GM23338 (cell line): ENCODE results near the gene UNC45B. TPM values are rescaled to one million over a fixed set of nuclear protein-coding genes. Genes with fewer than 3 reads are reported as not detected.
A peak's percentile ranks its signal among the peaks of the same experiment; 100 is the strongest.
"Not testable (repeated sequence)": the region's sequence is repeated elsewhere in the genome, so short reads cannot be mapped to it uniquely, and the experiment has no call there.

Experiments used
- ATAC-seq: fragments of 200-7000 bp; cut with Tn5 transposase; 3 replicates; pipeline ENCODE4 v1.9.1; 2020
- DNase-seq: peaks from one replicate; pipeline ENCODE4 v3.0.0-alpha.2; 2015; ENCODE audit warnings: low spot score
- H2AFZ ChIP-seq: fragments of 200-600 bp; sonication (generic); 2 replicates; pipeline ENCODE4 v1.8.0; 2016; ENCODE audit warnings: antibody characterized with exemption, mild to moderate bottlenecking, moderate library complexity
- H3F3A ChIP-seq: fragments of 200-600 bp; sonication (generic); replicated peaks from 2 replicates; pipeline ENCODE4 v1.8.0; 2017; ENCODE audit warnings: antibody characterized with exemption, mixed run types, low read depth
- H3K27ac ChIP-seq: fragments of 200-600 bp; sonication (generic); 2 replicates; pipeline ENCODE4 v1.6.1; 2016; ENCODE audit warnings: low read depth
- H3K27me3 ChIP-seq: fragments of 200-600 bp; sonication (generic); 2 replicates; pipeline ENCODE4 v1.8.0; 2016; ENCODE audit warnings: mild to moderate bottlenecking, mixed run types, moderate library complexity; ENCODE audit not compliant: insufficient read depth
- H3K36me3 ChIP-seq: fragments of 200-600 bp; sonication (generic); 2 replicates; pipeline ENCODE4 v1.8.0; 2016; ENCODE audit warnings: mild to moderate bottlenecking; ENCODE audit not compliant: insufficient read depth
- H3K4me1 ChIP-seq: fragments of 200-600 bp; sonication (generic); 2 replicates; pipeline ENCODE4 v1.8.0; 2016; ENCODE audit warnings: mild to moderate bottlenecking, moderate library complexity; ENCODE audit not compliant: insufficient read depth
- H3K4me2 ChIP-seq: fragments of 200-600 bp; sonication (generic); 2 replicates; pipeline ENCODE4 v1.7.1; 2017; ENCODE audit warnings: mixed run types
- H3K4me3 ChIP-seq: fragments of 200-600 bp; sonication (generic); 2 replicates; pipeline ENCODE4 v1.6.1; 2016; ENCODE audit warnings: mixed run types
- H3K79me2 ChIP-seq: fragments of 200-600 bp; sonication (generic); replicated peaks from 2 replicates; pipeline ENCODE4 v1.8.0; 2017; ENCODE audit warnings: mild to moderate bottlenecking; ENCODE audit not compliant: insufficient read depth
- H3K9me2 ChIP-seq: fragments of 200-600 bp; sonication (generic); 2 replicates; pipeline ENCODE4 v1.8.0; 2017; ENCODE audit not compliant: insufficient read depth
- H4K20me1 ChIP-seq: fragments of 200-600 bp; sonication (generic); replicated peaks from 2 replicates; pipeline ENCODE4 v1.8.0; 2017; ENCODE audit warnings: mild to moderate bottlenecking; ENCODE audit not compliant: insufficient read depth
- H3K27ac Mint-ChIP-seq: 2 replicates; pipeline ENCODE4 v1.8.0; 2020; ENCODE audit warnings: inconsistent platforms, mild to moderate bottlenecking, moderate library complexity, mixed read lengths
- H3K27me3 Mint-ChIP-seq: 3 replicates; pipeline ENCODE4 v1.8.0; 2022; ENCODE audit warnings: low read depth, mild to moderate bottlenecking, moderate library complexity, mixed read lengths, inconsistent platforms; ENCODE audit not compliant: insufficient read depth, poor library complexity
- H3K36me3 Mint-ChIP-seq: 3 replicates; pipeline ENCODE4 v1.8.0; 2021; ENCODE audit warnings: low read depth, mild to moderate bottlenecking, inconsistent platforms, moderate library complexity, mixed read lengths
- H3K4me1 Mint-ChIP-seq: 3 replicates; pipeline ENCODE4 v1.8.0; 2020; ENCODE audit warnings: mild to moderate bottlenecking, inconsistent platforms, mixed read lengths
- H3K4me3 Mint-ChIP-seq: 3 replicates; pipeline ENCODE4 v1.8.0; 2021; ENCODE audit warnings: moderate library complexity, mild to moderate bottlenecking, inconsistent platforms, mixed read lengths
- H3K9me3 Mint-ChIP-seq: 3 replicates; pipeline ENCODE4 v1.8.0; 2020; ENCODE audit warnings: moderate library complexity, mild to moderate bottlenecking, inconsistent platforms, mixed read lengths
- EZH2 ChIP-seq: fragments of 200-600 bp; sonication (generic); IDR thresholded peaks from one replicate; pipeline ENCODE4 v1.8.0; 2017; ENCODE audit warnings: antibody characterized with exemption, mild to moderate bottlenecking, low read depth; ENCODE audit not compliant: unreplicated experiment
- POLR2AphosphoS5 ChIP-seq: IDR thresholded peaks from 2 replicates; pipeline ENCODE4 v1.6.1; 2016; ENCODE audit warnings: antibody characterized with exemption, low read depth
- ZNF462 ChIP-seq: fragments of 250-450 bp; sonication (Bioruptor Pico); IDR thresholded peaks from 2 replicates; pipeline ENCODE4 v1.5.0; 2020; ENCODE audit warnings: mild to moderate bottlenecking, moderate library complexity
- polyA plus RNA-seq: library from polyadenylated mRNA; unstranded; fragments of >200 nt; fragmentation: Nextera tagmentation; extraction: Ambion mirVana; gene quantifications from 2 replicates; pipeline ENCODE4 v1.2.1, GENCODE V29; 2016
- total RNA-seq: library from RNA; depleted of rRNA; stranded (reverse); fragments of >200 nt; shearing (Covaris generic); gene quantifications from 2 replicates; pipeline ENCODE4 v1.2.3, GENCODE V29; 2014

UNC45B gene
- total and polyA plus RNA-seq, 2 experiments from 2014 or later: 0.03 TPM; not detected in 1

DNA sequence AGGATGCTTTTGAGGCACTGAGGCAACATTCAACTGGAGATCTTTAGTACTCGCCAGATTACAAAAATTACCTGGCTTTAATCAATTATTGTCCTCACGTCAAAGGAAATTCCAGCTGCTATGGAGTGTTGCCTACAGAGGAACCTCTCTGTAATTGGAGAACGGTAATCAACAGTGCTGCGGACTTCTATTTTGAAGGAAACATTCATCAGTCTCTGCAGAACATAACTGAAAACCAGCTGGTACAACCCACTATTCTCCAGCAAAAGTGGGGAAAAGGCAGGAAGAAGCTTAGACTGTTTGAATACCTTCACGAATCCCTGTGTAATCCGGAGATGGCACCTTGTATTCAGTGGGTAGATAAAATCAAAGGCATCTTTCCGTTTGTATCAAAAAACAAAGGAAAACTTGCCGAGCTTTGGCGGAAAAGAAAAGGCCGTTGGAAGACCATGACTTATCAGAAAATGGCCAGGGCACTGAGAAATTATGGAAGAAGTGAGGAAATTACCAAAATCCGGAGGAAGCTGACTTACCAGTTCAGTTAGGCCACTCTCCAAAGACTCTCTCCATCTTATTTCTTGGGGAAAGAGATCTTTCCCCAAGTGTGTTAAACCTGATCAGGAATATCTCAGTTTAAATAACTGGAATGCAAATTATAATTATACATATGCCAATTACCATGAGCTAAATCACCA lies 43.5 kb downstream of the UNC45B start:
- H3K4me2 ChIP-seq: no peak overlapping the region
- peak overlapping the region; percentile 69 for H2AFZ ChIP-seq
- H3K36me3 Mint-ChIP-seq: peaks cover 9% of the 10 kb centered on the region; the same call in 2 of the 3 replicates
- no peak overlapping the region for H3K27ac Mint-ChIP-seq
- no peaks in the 10 kb centered on the region for H3K27me3 ChIP-seq
- no peaks in the 10 kb centered on the region for H3K79me2 ChIP-seq
- ATAC-seq: no peak
- no peaks in the 10 kb centered on the region for H3F3A ChIP-seq
- no peak overlapping the region for H3K4me3 Mint-ChIP-seq
- H4K20me1 ChIP-seq: no peaks in the 10 kb centered on the region
- peaks cover 5% of the 10 kb centered on the region; the same call in 1 of the 2 replicates for H3K9me2 ChIP-seq
- no peak overlapping the region for H3K4me3 ChIP-seq
- no peak for TF ChIP-seq POLR2AphosphoS5
- no peak for TF ChIP-seq ZNF462 (CRISPR knock-in tag)
- peaks cover 16% of the 10 kb centered on the region for H3K9me3 Mint-ChIP-seq
- H3K4me1 ChIP-seq: no peaks in the 10 kb centered on the region; the same call in 1 of the 2 replicates
- no peak overlapping the region for H3K27ac ChIP-seq
- H3K4me1 Mint-ChIP-seq: no peaks in the 10 kb centered on the region
- no peaks in the 10 kb centered on the region for H3K27me3 Mint-ChIP-seq
- no peak for DNase-seq
- H3K36me3 ChIP-seq: no peaks in the 10 kb centered on the region

DNA sequence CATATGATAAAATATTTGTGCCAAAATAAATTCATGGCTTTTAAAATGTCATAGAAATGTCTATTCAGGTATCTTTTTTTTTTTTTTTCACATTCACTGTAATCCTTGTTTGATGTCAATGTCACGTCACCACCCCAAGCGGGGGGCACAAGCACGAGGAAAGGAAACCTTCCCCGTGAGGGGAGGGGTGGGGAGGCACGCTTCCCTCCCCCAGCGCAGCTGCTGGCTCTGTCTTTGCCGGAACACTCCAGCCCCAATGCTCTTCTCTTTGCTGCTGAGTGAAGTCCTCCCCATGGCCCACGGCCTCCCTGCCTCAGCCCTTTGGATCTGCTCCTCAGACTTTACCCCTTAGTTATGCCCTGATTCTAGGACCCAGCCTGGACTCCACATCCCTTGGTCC lies 45.1 kb downstream of the UNC45B start:
- no peaks in the 10 kb centered on the region for H3F3A ChIP-seq
- Mint-ChIP-seq H3K27ac (no peak overlapping the region), H3K9me3 (peaks cover 31% of the 10 kb centered on the region), H3K36me3 (peaks cover 15% of the 10 kb centered on the region; the same call in 2 of the 3 replicates), H3K4me3 (no peak overlapping the region), H3K4me1 (no peaks in the 10 kb centered on the region), H3K27me3 (peaks cover 2% of the 10 kb centered on the region)
- no peaks in the 10 kb centered on the region for H3K27me3 ChIP-seq
- no peaks in the 10 kb centered on the region; the same call in 1 of the 2 replicates for H3K4me1 ChIP-seq
- H3K4me2 ChIP-seq: no peak overlapping the region
- ATAC-seq: no peak
- no peaks in the 10 kb centered on the region for H4K20me1 ChIP-seq
- no peak overlapping the region for H3K4me3 ChIP-seq
- no peak for DNase-seq
- no peaks in the 10 kb centered on the region for H3K36me3 ChIP-seq
- 0 out of 2 replicates have a peak, but pooled peaks cover 5% of the 10 kb centered on the region for H3K9me2 ChIP-seq
- no peak for TF ChIP-seq EZH2
- no peak overlapping the region for H3K27ac ChIP-seq
- no peak overlapping the region for H2AFZ ChIP-seq
- no peaks in the 10 kb centered on the region for H3K79me2 ChIP-seq

DNA sequence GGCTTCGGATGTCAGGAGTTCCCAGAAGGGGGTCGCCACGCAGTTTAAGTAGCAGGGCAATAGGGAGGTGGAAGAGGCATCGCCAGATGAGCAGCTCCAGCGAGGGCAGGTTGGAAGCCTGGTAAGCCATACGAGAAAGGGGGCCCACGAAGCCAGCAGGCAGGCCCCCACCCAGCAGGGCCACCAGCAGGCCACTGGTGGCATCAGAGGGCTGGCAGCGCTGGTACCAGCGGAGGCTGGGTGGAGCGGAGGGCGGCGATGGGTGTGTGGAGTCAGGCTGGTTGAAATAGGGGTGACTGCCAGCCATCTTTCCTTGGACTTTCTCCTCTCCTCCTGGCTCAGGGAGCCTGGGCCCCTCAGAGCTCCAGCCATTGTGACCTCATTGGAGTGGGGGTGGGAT lies 46.4 kb downstream of the UNC45B start, which contains the start of gene SLC35G3:
Gene SLC35G3 (minus strand): TSS at position 393 of the 400 bp plus-strand sequence. CDS start 86 bp downstream, at position 307.
- H3K36me3 ChIP-seq, H3K4me1 Mint-ChIP-seq, ATAC-seq, H3K4me1 ChIP-seq, DNase-seq, H3K4me3 ChIP-seq, H3K9me2 ChIP-seq, H3K4me2 ChIP-seq, H4K20me1 ChIP-seq, H3K27ac ChIP-seq, H3K4me3 Mint-ChIP-seq, H3K27me3 Mint-ChIP-seq, H3F3A ChIP-seq, H2AFZ ChIP-seq, H3K79me2 ChIP-seq, H3K27me3 ChIP-seq, H3K27ac Mint-ChIP-seq: not testable (repeated sequence)
- Mint-ChIP-seq H3K36me3 (peaks cover 15% of the 10 kb centered on the region; the same call in 2 of the 3 replicates), H3K9me3 (peaks cover 34% of the 10 kb centered on the region)

DNA sequence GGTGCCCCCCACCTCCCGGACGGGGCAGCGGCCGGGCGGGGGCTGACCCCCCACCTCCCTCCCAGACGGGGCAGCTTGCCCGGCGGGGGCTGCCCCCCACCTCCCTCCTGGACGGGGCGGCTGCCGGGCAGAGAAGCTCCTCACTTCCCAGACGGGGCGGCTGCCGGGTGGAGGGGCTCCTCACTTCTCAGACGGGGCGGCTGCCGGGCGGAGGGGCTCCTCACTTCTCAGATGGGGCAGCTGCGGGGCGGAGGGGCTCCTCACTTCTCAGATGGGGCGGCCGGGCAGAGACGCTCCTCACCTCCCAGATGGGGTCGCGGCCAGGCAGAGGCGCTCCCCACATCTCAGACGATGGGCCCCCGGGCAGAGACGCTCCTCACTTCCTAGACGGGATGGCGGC lies 47.4 kb downstream of the UNC45B start:
- H3K27me3 ChIP-seq, H3K4me2 ChIP-seq, H3K4me1 ChIP-seq, H3K4me1 Mint-ChIP-seq, DNase-seq, H3K4me3 ChIP-seq, H3F3A ChIP-seq, H3K79me2 ChIP-seq, H3K36me3 ChIP-seq, ATAC-seq, H4K20me1 ChIP-seq, H3K4me3 Mint-ChIP-seq, H3K27ac ChIP-seq, H3K9me2 ChIP-seq, H2AFZ ChIP-seq, H3K27me3 Mint-ChIP-seq, H3K27ac Mint-ChIP-seq: not testable (repeated sequence)
- peaks cover 19% of the 10 kb centered on the region; the same call in 2 of the 3 replicates for H3K36me3 Mint-ChIP-seq
- peaks cover 45% of the 10 kb centered on the region for H3K9me3 Mint-ChIP-seq
